Measurements from ENCODE around the gene JADE3. TPM values are rescaled to one million over a fixed set of nuclear protein-coding genes. Genes with fewer than 3 reads are reported as not detected.

The JADE3 gene
- polyA plus RNA-seq, 1 donor, result 30.1 TPM

DNA sequence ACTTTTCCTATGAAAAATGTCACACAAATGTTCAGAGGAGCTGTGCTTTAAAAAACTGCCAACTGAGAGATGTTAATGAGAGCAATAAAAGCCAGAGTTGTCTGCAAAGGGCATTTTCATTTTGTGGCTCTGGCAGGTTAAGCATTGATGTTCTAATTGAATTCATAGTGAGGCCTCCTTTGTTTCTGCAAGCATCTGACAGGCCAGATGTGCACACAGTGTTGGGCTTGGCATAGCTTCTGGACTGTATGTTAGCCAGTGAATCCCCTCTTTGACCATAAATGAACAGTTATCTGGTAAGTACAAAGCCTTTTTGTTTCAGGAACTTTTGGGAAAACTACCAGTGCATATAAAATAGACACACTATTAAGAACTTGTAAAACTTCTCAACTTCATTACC is 81.9 kb downstream of the JADE3 start:
- DNase-seq, result no peak

GRCh38 chrX:47012131-47012530 is 99.9 kb downstream of the JADE3 start:
- DNase-seq, result no peak

GRCh38 chrX:47026198-47026597 is 114.0 kb downstream of the JADE3 start:
- DNase-seq, result no peak

DNA sequence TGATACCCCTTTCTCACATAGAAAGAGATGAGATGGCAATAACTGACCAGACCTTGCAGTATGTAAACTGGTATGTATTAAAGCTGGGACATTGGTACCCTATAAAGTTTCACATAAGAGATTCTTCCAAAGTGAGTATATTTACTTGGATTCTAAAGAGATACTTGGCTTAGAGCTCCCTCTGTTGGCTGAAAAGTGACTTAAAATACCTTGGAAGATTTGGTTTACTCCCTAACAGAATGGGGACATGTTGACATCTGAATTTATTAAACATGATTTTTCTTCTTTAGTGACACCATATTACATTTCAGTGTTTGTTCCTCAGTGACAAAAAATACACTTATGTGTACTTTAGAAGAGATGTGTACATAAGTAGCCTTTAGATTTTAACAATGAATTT is 118.1 kb downstream of the JADE3 start:
- peak; percentile 74 for DNase-seq

GRCh38 chrX:47047989-47048388 is 135.8 kb downstream of the JADE3 start:
- DNase-seq, result no peak

- no peak for DNase-seq
These were observed 147.1 kb downstream of the JADE3 start for GRCh38 chrX:47059142-47059874.

DNA sequence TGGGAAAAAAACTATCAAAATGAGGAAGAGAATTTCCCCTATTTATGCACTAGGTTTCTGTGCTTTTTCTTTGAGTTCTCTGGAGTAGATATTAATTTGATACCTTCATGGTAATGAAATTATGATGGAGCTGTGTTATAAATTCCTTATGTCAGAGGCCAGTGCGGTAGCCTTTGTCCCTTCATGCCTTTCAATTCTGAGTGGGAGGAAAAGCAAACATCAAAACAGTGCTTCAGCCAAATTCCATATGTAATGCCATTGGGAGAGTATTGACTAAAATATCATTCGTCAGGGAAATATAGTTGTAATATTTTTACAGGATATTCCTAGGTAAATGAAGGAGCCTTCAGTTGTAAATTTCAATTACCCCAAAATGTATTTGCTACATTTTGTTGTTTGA is 148.5 kb downstream of the JADE3 start:
- no peak for DNase-seq

DNA sequence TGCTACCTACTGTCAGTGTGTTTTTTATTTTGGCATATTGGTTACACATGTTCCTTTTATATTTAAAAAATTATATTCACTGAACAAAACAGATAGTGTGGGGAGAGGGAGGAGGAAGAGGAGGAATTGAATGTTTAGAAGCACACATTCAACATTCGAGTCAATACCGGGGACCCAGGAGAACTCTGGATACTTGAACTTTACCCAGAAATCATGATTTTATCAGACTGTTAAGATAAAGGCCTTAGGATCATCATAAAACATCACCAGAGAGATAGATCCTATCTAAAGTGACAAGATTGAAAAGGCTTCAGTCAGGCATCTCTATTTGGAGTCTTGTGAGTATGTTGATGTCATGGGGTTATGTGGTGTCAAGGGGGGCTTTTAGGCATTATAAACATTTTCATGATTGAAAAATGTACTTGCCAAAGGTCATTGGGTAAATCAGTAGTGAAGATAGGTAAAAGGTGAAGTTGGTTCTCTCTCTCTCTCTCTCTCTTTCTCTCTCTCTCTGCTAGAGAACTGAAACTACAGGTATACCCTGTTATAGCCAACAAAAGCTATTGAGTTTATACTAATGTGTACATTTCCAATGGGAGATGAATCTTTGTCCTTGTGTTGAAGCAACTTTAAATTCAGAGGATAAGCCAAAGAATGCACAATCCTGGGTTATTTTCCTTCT is 149.2 kb downstream of the JADE3 start:
- no peak for DNase-seq

- DNase-seq, result no peak
These were observed 151.0 kb downstream of the JADE3 start for GRCh38 chrX:47063179-47063578.

- DNase-seq, result no peak
These were observed 156.0 kb downstream of the JADE3 start for GRCh38 chrX:47068214-47068613.

DNA sequence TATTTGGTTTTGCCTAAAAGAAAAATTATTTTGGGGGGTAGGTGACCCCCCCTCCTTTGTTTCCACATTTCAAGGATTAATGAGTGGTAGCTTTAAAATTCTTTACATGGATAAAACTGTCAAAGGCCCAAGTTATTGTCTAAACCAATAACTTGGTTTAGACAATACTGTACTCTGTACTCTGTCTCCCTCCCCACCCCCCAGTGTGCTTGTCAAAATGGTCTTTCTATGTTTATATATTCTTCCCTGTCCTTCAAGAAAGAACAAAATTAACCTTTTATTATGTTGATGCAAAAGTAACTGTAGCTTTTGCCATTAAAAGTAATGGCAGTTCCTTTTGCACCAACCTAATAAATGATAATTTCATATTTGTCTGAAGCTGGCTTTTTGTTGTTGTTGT is 156.5 kb downstream of the JADE3 start:
- no peak for DNase-seq

DNA sequence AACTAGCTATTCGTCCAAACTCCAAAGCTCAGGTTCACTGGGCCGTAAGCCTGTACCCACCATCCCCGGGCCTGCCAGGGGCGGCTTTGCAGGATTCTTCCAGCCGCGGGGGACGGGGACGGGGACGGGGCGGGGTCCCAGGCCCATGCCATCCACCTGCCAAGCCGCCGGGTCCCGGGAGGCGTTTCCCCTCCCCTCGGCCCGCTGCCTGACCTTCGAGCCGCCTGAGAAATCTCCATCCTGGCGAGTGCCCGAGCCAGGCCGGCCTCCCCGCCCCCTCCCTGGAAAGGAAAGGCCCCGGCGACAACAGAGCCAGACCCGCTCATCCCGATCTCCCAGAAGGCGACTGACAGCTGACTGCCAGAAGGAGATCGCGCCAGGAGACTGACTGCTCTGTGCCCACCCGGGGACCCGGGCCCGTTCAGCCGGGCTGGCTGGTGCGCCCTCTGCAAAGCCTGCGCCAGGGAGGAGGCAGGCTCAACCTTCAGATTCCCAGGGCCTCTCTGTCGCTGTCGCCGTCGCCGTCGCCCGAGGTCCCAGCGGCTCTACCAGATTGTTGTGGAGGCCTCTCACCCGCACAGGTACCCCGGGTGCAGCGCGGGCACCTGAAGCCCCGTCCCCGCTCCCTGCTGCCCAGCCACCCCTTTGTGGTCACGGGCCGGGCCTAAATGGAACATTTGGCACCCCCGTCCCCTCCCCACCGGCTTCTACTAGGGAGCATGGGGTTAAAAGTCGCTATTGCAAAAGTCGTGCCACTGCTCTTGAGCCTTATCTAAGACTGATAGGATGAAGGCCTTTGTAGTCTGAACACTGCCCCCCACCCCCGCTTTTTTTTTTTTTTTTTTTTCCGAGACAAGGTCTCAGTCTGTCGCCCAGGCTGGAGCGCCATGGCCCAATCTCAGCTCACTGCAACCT is 166.2 kb downstream of the JADE3 start, which contains the start of gene RGN:
TSS of gene RGN (plus strand) at position 315 of the 915 bp plus-strand sequence. CDS start 2,702 bp downstream, outside the sequence.
- DNase-seq, result no peak

GRCh38 chrX:47080215-47080914 is 168.1 kb downstream of the JADE3 start:
- no peak for DNase-seq

- DNase-seq, result no peak
These were observed 168.7 kb downstream of the JADE3 start for GRCh38 chrX:47080915-47081236.

- no peak for DNase-seq
These were observed 179.0 kb downstream of the JADE3 start for GRCh38 chrX:47091149-47091775.

DNA sequence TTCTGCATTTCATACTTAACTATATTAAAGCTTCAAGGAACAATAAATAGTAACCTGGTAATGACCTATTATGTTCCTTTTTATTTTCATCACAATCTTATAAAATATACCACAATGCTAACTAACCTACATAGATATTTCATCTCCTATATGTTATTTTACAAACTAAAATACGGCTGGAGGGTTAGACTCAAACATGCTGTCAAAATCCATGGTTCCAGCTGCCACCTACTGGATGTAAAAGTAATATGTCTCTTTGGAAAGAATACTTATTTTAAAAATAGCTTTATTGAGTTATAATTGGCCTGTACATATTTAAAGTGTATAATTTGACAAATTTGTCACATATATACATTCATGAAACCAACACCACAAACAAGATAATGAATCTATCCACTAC is 181.0 kb downstream of the JADE3 start:
- no peak for DNase-seq

DNA sequence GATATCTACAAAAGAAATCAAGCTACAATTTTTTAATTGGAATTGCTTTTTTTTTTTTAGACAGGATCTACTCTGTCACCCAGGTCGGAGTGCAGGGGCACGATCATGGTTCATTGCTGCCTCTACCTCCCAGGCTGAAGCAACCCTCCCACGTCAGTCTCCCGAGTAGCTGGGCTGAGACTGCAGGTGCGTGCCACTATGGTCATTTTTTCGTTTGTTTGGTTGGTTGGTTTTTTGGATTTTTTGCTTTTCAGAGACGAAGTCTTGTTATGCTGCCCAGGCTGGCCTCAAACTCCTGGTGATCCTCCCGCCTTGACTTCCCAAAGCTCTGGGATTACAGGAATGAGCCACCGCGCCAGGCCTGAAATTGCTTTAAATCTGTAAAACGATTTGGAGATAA is 181.6 kb downstream of the JADE3 start:
- DNase-seq, result no peak

DNA sequence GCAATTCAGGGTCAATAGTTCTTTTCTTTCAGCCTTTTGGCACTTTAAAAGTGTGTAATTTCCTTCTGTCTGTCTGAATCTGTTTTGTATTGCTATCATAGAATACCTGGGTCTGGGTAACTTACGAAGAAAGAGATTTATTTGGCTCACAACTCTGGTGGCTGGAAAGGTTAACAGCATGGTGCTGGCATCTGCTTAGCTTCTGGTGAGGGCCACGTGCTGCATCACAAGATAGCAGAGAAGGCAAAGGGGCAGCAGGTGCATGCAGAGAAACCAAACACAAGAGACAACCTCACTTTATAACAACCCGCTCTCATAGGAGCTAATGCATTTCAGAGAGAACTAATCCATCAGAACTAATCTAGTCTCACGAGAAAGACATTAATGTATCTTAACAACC is 184.8 kb downstream of the JADE3 start:
- DNase-seq, result no peak

DNA sequence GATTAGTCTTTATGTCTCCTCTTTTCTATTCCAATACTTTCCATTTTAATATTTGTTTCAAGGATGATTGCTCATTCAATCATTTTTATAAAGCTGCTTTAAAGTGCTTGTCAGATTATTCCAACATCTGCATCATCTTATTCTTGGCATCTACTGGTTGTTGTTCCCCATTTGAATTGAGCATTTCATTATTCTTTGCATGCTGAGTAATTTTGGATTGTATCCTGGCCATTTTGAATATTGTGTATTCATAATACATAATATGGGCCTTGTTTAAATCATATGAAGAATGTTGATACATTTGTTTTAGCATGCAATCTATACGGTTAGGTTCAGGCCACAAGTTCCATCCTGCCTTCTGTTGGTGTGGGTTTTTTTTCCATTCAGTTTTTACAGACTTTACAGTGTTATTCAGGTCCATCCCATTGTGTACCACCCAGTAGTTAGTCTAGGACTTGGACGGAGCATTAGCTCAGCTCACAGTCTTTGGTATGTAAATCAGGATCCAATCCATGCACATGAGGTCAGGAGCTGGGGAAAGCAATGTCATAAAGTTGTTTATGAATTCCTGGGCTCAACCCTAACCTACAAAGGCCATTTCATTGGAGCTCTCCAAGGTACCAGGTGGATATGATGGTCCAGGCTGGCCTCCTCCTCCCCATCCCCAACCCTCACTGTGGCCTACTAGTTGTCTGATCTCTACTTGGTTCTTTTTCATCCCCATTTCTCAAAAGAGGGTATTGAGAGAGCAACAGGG is 186.3 kb downstream of the JADE3 start:
- DNase-seq, result no peak

GRCh38 chrX:47101206-47101605 is 189.0 kb downstream of the JADE3 start:
- DNase-seq, result no peak
